Measurements from ENCODE around the gene USP31.

GRCh38 chr16:23128056-23128455 lies 21.2 kb downstream of the USP31 start:
- no peak for TF ChIP-seq CTCF (IDR thresholded peaks at IDR 0.05)
- TF ChIP-seq POLR2A (IDR thresholded peaks at IDR 0.05) = no peak

Measured in esophagus squamous epithelium (tissue), 4 donors.